ENCODE results near the gene SNTA1. TPM values are rescaled to one million over a fixed set of nuclear protein-coding genes. Genes with fewer than 3 reads are reported as not detected.

The SNTA1 gene
- total RNA-seq, 5 donors from 2014 or later (not counting 1 experiment from before 2014, with no cell fraction given) = 4.4 to 7.8 (median 5.5) TPM

DNA sequence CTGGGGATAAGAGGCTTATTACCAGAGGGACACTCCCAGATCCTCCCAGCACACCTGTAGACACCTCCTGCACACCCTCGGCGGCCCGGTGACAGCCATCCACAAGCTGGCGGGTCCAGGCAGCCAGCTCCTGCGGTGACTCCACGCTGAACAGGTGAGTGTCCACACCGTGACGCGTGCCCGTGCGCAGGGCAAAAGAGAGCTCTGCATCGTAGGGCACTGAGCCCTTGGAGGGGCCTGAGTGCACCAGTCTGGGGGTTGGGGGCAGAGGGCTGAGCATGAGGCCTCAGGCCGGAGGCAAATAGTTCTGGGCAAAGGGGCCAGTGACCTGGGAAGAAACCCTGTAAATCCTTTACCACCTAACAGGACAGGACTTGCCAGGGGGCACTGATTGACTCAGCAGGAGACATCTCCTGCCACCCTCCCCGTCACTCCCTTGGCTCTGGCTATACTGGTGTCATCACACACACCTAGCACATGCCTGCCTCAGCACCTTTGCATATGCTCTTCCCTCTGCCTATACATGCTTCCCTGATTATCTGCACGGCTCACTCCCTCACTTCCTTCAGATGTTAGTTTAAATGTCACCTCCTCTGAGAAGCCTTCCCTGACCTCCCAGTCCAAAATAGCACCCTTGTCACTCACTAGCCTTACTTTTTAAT, 33.4 kb downstream of the SNTA1 start:
- H3K4me1 ChIP-seq (ENCODE audit: control insufficient read depth in 1 of 2, extremely low read depth in 1 of 2, insufficient read depth in 2 of 2, low read length in 2 of 2) = peaks cover 0 to 11% of the 10 kb centered on the region in 2 experiments
- POLR2A ChIA-PET = no interaction called here
- WGBS (ENCODE audit: insufficient coverage) = 97% methylated on average over 6 of the region's 15 CpGs
- no peaks in the 10 kb centered on the region for H3K9me3 ChIP-seq
- CTCF ChIA-PET = interaction anchor here in 1 of 2 donors (0.7 kb wide), 1 partner anchor 30 kb away, joined by 4 read pairs; no protein-coding TSS in a partner anchor
- no peaks in the 10 kb centered on the region for H3K27me3 ChIP-seq (replicated peaks in 1 of 2; ENCODE audit: control insufficient read depth in 2 of 2, extremely low read depth in 1 of 2, insufficient read depth in 2 of 2, low read length in 1 of 2)
- no peak overlapping the region for H3K27ac ChIP-seq (ENCODE audit: low read length)
- Mint-ChIP-seq H3K4me1 (peaks cover 0 to 2% (median 0%) of the 10 kb centered on the region in 3 donors), H3K27me3 (no peaks in the 10 kb centered on the region), H3K36me3 (peaks cover 25% of the 10 kb centered on the region), H3K9me3 (no peaks in the 10 kb centered on the region), H3K27ac (no peak overlapping the region), H3K4me3 (no peak overlapping the region)
- H3K36me3 ChIP-seq (ENCODE audit: control insufficient read depth in 2 of 2, extremely low read depth in 1 of 2, insufficient read depth in 1 of 2, low read length in 1 of 2) = peaks cover 15 to 16% of the 10 kb centered on the region in 2 donors
- DNase-seq = no peak
- ATAC-seq (replicated peaks in 1 of 4) = no peak
- no peak overlapping the region for H3K4me3 ChIP-seq (ENCODE audit: control insufficient read depth in 1 of 2, extremely low read depth in 1 of 2, low read length in 1 of 2)

DNA sequence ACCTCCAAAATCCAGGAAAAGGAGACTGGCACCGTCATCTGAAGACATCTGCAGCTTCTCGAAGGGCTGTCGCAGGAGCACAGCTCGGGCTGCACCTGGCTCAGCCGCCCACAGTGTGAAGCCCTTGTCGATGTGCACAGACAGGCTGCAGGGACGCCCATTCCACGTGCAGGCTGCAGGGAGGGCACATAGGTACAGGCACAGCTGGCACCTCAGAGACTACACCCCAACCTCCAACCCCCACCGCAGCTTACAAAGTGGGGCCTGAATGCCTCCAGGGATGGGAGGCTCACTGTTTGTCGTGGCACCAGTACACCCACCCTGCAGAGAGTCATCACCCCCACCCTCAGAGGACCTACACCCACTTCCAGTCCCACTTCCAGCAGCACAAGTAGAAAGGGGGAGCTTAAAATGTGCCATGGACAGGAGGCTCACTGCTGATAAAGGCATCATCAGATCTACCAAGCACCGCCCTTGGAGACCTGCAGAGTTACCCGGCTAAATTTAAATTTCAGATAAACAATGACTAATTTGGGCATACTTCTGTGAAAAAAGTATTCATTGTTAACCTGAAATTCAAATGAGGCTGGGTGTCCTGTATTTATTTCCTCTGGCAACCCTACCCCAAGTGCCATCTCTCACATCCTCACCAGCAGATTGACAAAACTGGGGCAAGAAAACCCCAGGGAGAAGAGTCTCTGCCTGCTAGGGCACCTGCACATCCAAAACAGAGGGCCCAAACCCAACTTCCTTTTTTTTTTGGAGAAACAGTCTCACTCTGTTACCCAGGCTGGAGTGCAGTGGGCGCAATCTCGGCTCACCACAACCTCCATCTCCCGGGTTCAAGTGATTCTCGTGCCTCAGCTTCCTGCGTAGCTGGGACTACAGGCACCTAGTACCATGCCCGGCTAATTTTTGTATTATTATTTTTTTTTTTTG, 34.6 kb downstream of the SNTA1 start:
- H3K4me1 ChIP-seq (ENCODE audit: control insufficient read depth in 1 of 2, extremely low read depth in 1 of 2, insufficient read depth in 2 of 2, low read length in 2 of 2) = peaks cover 0 to 11% of the 10 kb centered on the region in 2 experiments
- H3K9me3 ChIP-seq = no peaks in the 10 kb centered on the region
- Mint-ChIP-seq H3K4me3 (no peak overlapping the region), H3K4me1 (peaks cover 3 to 5% (median 5%) of the 10 kb centered on the region in 3 donors), H3K27me3 (no peaks in the 10 kb centered on the region), H3K27ac (peak overlapping the region in 1 of 2 donors; percentile 4), H3K9me3 (no peaks in the 10 kb centered on the region), H3K36me3 (peaks cover 25% of the 10 kb centered on the region)
- H3K36me3 ChIP-seq (ENCODE audit: control insufficient read depth in 2 of 2, extremely low read depth in 1 of 2, insufficient read depth in 1 of 2, low read length in 1 of 2) = peaks cover 15 to 16% of the 10 kb centered on the region in 2 donors
- H3K27me3 ChIP-seq (replicated peaks in 1 of 2; ENCODE audit: control insufficient read depth in 2 of 2, extremely low read depth in 1 of 2, insufficient read depth in 2 of 2, low read length in 1 of 2) = no peaks in the 10 kb centered on the region
- CTCF ChIA-PET = interaction anchor here in 1 of 2 donors (0.7 kb wide), 1 partner anchor 29 kb away, joined by 4 read pairs; no protein-coding TSS in a partner anchor
- ATAC-seq (replicated peaks in 1 of 4) = peak in 1 of 4 experiments; percentile 29
- POLR2A ChIA-PET = no interaction called here
- peak overlapping the region; percentile 34 for H3K27ac ChIP-seq (ENCODE audit: low read length)
- DNase-seq = peak in 1 of 35 experiments; percentile 14
- WGBS (ENCODE audit: insufficient coverage) = 91% methylated on average over 8 of the region's 18 CpGs
- H3K4me3 ChIP-seq (ENCODE audit: control insufficient read depth in 1 of 2, extremely low read depth in 1 of 2, low read length in 1 of 2) = no peak overlapping the region

DNA sequence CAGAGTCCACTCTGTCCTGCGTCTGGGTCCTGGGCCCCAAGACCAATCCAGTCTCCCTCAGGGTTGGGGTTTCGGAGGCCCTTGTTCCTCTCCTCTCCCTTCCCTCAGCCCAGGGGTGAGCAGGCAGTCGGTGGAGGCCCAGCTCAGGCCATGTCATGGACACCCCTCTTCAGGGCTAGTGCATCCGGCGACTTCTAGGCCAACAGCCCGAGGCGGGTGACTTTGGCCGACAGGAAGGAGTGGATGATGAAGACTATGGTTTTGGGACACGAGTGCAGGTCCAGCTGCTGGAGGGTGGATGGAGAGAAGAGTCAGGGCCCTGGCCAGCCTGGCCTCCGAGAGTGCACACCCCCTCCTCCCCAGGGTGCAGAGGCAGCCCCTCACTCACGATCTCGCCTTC, 35.2 kb downstream of the SNTA1 start:
- peak overlapping the region; percentile 34 for H3K27ac ChIP-seq (ENCODE audit: low read length)
- ChIA-PET CTCF (no interaction called here), POLR2A (no interaction called here)
- no peaks in the 10 kb centered on the region for H3K9me3 Mint-ChIP-seq
- peaks cover 3 to 11% (median 8%) of the 10 kb centered on the region in 3 donors for H3K4me1 Mint-ChIP-seq
- no peaks in the 10 kb centered on the region for H3K27me3 ChIP-seq (replicated peaks in 1 of 2; ENCODE audit: control insufficient read depth in 2 of 2, extremely low read depth in 1 of 2, insufficient read depth in 2 of 2, low read length in 1 of 2)
- no peaks in the 10 kb centered on the region for H3K27me3 Mint-ChIP-seq
- 97% methylated on average over 7 of the region's 12 CpGs for WGBS (ENCODE audit: insufficient coverage)
- H3K4me1 ChIP-seq (ENCODE audit: control insufficient read depth in 1 of 2, extremely low read depth in 1 of 2, insufficient read depth in 2 of 2, low read length in 2 of 2) = peaks cover 0 to 11% of the 10 kb centered on the region in 2 experiments
- no peaks in the 10 kb centered on the region for H3K9me3 ChIP-seq
- H3K4me3 ChIP-seq (ENCODE audit: control insufficient read depth in 1 of 2, extremely low read depth in 1 of 2, low read length in 1 of 2) = no peak overlapping the region
- ATAC-seq (replicated peaks in 1 of 4) (no peak), DNase-seq (no peak)
- H3K27ac Mint-ChIP-seq = no peak overlapping the region
- peaks cover 15 to 16% of the 10 kb centered on the region in 2 donors for H3K36me3 ChIP-seq (ENCODE audit: control insufficient read depth in 2 of 2, extremely low read depth in 1 of 2, insufficient read depth in 1 of 2, low read length in 1 of 2)
- H3K36me3 Mint-ChIP-seq = peaks cover 25% of the 10 kb centered on the region
- no peak overlapping the region for H3K4me3 Mint-ChIP-seq

DNA sequence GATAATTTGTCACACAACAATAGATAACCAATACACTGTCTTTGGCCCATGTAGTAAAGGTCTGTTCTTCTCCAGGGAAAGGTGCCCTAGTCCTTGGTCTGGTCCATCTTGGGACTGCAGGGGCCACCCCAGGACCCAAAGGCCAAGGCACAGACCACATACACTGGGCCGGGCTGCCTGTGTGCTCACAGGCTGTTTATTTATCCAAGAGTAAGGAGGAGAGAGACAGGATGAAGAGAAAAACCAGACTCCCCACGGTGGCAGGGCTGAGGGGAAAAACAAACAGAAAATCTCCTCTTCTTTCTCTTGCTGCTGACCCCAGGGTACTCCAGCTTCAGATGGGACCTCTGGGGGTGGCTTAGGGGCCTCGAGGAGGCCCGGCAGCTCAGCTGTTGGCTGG, 35.8 kb downstream of the SNTA1 start:
- no peak overlapping the region for H3K4me3 ChIP-seq (ENCODE audit: control insufficient read depth in 1 of 2, extremely low read depth in 1 of 2, low read length in 1 of 2)
- ChIA-PET POLR2A (no interaction called here), CTCF (no interaction called here)
- no peak overlapping the region for H3K27ac ChIP-seq (ENCODE audit: low read length)
- Mint-ChIP-seq H3K36me3 (peaks cover 25% of the 10 kb centered on the region), H3K9me3 (no peaks in the 10 kb centered on the region), H3K4me1 (peaks cover 3 to 11% (median 8%) of the 10 kb centered on the region in 3 donors), H3K27ac (no peak overlapping the region), H3K4me3 (no peak overlapping the region), H3K27me3 (no peaks in the 10 kb centered on the region)
- no peak for DNase-seq
- WGBS (ENCODE audit: insufficient coverage) = 90% methylated on average over 2 of the region's 4 CpGs
- ATAC-seq (replicated peaks in 1 of 4) = no peak
- no peaks in the 10 kb centered on the region for H3K27me3 ChIP-seq (replicated peaks in 1 of 2; ENCODE audit: control insufficient read depth in 2 of 2, extremely low read depth in 1 of 2, insufficient read depth in 2 of 2, low read length in 1 of 2)
- peaks cover 13 to 15% of the 10 kb centered on the region in 2 donors for H3K36me3 ChIP-seq (ENCODE audit: control insufficient read depth in 2 of 2, extremely low read depth in 1 of 2, insufficient read depth in 1 of 2, low read length in 1 of 2)
- no peaks in the 10 kb centered on the region for H3K9me3 ChIP-seq
- H3K4me1 ChIP-seq (ENCODE audit: control insufficient read depth in 1 of 2, extremely low read depth in 1 of 2, insufficient read depth in 2 of 2, low read length in 2 of 2) = peaks cover 0 to 11% of the 10 kb centered on the region in 2 experiments

GRCh38 chr20:33407251-33407650, 36.3 kb downstream of the SNTA1 start:
- H3K4me1 Mint-ChIP-seq = peaks cover 8 to 16% (median 14%) of the 10 kb centered on the region in 3 donors
- Histone ChIP-seq H3K4me1 (ENCODE audit: control insufficient read depth in 1 of 2, extremely low read depth in 1 of 2, insufficient read depth in 2 of 2, low read length in 2 of 2) (peaks cover 0 to 15% of the 10 kb centered on the region in 2 experiments), H3K9me3 (no peaks in the 10 kb centered on the region), H3K27ac (ENCODE audit: low read length) (no peak overlapping the region), H3K36me3 (ENCODE audit: control insufficient read depth in 2 of 2, extremely low read depth in 1 of 2, insufficient read depth in 1 of 2, low read length in 1 of 2) (peaks cover 13% of the 10 kb centered on the region in 2 donors), H3K27me3 (replicated peaks in 1 of 2; ENCODE audit: control insufficient read depth in 2 of 2, extremely low read depth in 1 of 2, insufficient read depth in 2 of 2, low read length in 1 of 2) (no peaks in the 10 kb centered on the region), H3K4me3 (ENCODE audit: control insufficient read depth in 1 of 2, extremely low read depth in 1 of 2, low read length in 1 of 2) (no peak overlapping the region)
- H3K27ac Mint-ChIP-seq = no peak overlapping the region
- H3K9me3 Mint-ChIP-seq = no peaks in the 10 kb centered on the region
- no peak for ATAC-seq (replicated peaks in 1 of 4)
- WGBS (ENCODE audit: insufficient coverage) = 50% methylated on average over 1 of the region's 1 CpG
- ChIA-PET CTCF (no interaction called here), POLR2A (no interaction called here)
- DNase-seq = no peak
- H3K27me3 Mint-ChIP-seq = no peaks in the 10 kb centered on the region
- H3K36me3 Mint-ChIP-seq = peaks cover 25% of the 10 kb centered on the region
- H3K4me3 Mint-ChIP-seq = no peak overlapping the region

GRCh38 chr20:33404281-33404680, 39.3 kb downstream of the SNTA1 start:
- H3K27ac Mint-ChIP-seq = no peak overlapping the region
- H3K9me3 Mint-ChIP-seq = no peaks in the 10 kb centered on the region
- peaks cover 16% of the 10 kb centered on the region for H3K36me3 Mint-ChIP-seq
- H3K27me3 Mint-ChIP-seq = no peaks in the 10 kb centered on the region
- Histone ChIP-seq H3K36me3 (ENCODE audit: control insufficient read depth in 2 of 2, extremely low read depth in 1 of 2, insufficient read depth in 1 of 2, low read length in 1 of 2) (peaks cover 6 to 8% of the 10 kb centered on the region in 2 donors), H3K9me3 (no peaks in the 10 kb centered on the region), H3K4me3 (ENCODE audit: control insufficient read depth in 1 of 2, extremely low read depth in 1 of 2, low read length in 1 of 2) (no peak overlapping the region), H3K27me3 (replicated peaks in 1 of 2; ENCODE audit: control insufficient read depth in 2 of 2, extremely low read depth in 1 of 2, insufficient read depth in 2 of 2, low read length in 1 of 2) (no peaks in the 10 kb centered on the region), H3K4me1 (ENCODE audit: control insufficient read depth in 1 of 2, extremely low read depth in 1 of 2, insufficient read depth in 2 of 2, low read length in 2 of 2) (peaks cover 8 to 39% of the 10 kb centered on the region in 2 experiments), H3K27ac (ENCODE audit: low read length) (no peak overlapping the region)
- DNase-seq (no peak), ATAC-seq (replicated peaks in 1 of 4) (no peak)
- ChIA-PET POLR2A (no interaction called here), CTCF (no interaction called here)
- no CpG with 5 or more reads among the region's 2 CpGs for WGBS (ENCODE audit: insufficient coverage)
- peak overlapping the region in 1 of 3 donors; percentile 12 for H3K4me3 Mint-ChIP-seq
- peaks cover 32 to 40% (median 38%) of the 10 kb centered on the region in 3 donors for H3K4me1 Mint-ChIP-seq
